B cell (primary cell): ENCODE measurements around the gene ADAMTSL4.

Source experiments
- CTCF ChIP-seq: fragments of 200-600 bp; IDR thresholded peaks from one replicate; pipeline ENCODE4 v1.8.0; 2022; ENCODE audit warnings: antibody characterized with exemption, mild to moderate bottlenecking
- EZH2 ChIP-seq: IDR thresholded peaks from 2 replicates; pipeline ENCODE4 v1.6.1; 2012; ENCODE audit warnings: borderline replicate concordance, low read depth, mild to moderate bottlenecking, moderate library complexity, low read length; ENCODE audit not compliant: insufficient read depth, poor library complexity, severe bottlenecking

- TF ChIP-seq CTCF (no peak), EZH2 (no peak)
Measured at GRCh38 chr1:150552128-150552910, 3.1 kb downstream of the ADAMTSL4 start.
